ENCODE measurements around the gene COMMD7.

The COMMD7 gene

GRCh38 chr20:32672982-32673851 lies 70.0 kb downstream of the COMMD7 start:
- peak; percentile 80 for DNase-seq

- no peak for DNase-seq
Observed at GRCh38 chr20:32672394-32672981, 70.8 kb downstream of the COMMD7 start.

- no peak for DNase-seq
Observed at GRCh38 chr20:32670773-32671455, 72.4 kb downstream of the COMMD7 start.

DNA sequence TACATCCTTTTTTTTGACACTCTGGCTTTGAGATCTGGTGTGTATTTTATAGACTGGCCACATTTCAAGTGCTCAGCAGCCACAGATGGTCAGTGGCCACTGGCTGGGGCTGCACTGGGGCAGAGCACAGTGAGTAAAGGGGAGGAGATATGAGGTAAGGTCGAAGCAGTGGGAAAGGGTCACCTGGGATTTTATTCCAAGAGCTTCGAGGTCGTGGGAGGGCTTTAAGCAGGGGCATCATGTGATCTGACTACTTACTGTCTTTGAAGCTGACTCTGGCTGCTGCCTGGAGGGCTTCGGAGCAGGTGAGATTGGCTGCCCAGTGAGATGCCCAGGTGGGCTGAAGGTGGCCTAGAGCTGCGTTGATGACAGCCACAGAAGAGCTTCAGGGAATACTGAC lies 76.2 kb downstream of the COMMD7 start:
- no peak for DNase-seq

- DNase-seq = no peak
Observed at GRCh38 chr20:32664678-32665159, 78.5 kb downstream of the COMMD7 start.

DNA sequence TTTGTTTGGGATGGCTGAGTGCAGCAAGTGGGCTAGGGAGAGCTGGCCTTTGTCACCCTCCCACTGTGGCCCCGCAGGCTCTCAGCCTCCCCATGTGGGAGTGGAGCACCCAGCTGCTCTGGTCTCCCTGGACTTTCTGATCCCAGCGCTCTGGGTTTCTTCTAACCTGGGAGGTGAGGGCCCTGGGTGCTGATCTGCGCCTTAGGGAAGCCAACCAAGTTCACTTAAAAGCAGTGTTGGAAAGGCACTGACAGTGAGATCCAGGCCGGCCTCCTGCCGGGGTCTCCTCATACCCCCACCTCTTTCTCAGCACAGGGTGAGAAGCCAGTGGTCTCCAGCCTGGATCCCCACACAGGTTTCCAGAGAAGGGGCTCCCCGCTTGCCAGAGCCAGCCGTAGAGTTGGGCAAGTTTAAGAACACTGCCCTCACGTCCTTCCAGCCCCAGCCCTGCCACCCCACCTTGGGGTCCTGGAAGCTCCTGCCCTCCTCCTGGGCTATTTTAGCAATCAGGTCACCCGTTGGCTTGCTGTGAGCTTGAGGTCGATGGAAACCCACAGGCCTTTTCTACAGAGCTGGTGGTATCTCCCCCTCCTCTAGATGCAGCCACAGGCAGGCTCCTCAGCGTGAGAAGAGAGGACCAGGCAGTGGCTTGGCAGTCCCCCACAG lies 79.1 kb downstream of the COMMD7 start:
- no peak for DNase-seq

DNA sequence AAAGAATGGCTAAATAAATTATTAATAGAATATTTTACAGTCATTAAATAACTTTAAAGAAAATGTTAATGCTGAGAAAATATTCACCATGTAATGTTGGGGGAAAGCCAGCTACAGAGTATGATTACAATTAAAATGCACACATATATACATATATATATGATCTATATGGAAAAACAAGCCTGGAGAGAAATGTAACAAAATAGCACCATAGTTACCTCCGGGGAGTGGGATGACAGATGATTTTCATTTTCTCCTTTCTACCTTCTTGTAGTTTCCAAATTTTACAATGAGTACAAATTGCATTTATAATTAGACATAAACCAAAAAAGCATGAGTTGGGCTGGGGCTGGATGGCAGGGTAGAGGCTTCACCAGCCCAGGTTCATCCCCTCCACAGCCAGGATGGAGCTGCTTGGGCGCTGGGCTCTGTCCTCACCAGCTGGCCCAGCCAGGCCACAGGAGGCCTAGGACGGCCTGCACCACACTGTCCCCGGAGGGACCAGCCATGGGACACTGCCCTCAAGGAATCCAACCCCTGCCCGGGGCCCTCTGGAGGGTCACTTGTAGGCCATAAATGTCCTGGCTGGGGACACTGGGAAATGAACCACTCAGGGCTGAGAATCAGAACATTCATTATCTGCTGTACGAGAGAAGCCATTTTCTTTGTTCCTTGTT lies 79.8 kb downstream of the COMMD7 start:
- no peak for DNase-seq

GRCh38 chr20:32661820-32662528 lies 81.3 kb downstream of the COMMD7 start:
- DNase-seq = no peak

DNA sequence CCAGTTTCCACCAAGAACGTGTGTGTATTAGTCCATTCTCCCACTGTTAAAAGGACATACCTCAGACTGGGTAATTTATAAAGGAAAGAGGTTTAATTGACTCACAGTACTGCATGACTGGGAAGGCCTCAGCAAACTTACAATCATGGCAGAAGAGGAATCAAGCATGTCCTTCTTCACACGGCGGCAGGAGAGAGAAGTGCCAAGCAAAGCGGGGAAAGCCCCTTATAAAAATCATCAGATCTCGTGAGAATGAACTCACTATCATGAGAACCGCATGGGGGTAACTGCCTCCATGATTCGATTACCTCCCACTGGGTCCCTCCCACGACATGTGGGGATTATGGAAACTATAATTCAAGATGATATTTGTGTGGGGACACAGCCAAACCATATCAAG lies 82.6 kb downstream of the COMMD7 start:
- no peak for DNase-seq

DNA sequence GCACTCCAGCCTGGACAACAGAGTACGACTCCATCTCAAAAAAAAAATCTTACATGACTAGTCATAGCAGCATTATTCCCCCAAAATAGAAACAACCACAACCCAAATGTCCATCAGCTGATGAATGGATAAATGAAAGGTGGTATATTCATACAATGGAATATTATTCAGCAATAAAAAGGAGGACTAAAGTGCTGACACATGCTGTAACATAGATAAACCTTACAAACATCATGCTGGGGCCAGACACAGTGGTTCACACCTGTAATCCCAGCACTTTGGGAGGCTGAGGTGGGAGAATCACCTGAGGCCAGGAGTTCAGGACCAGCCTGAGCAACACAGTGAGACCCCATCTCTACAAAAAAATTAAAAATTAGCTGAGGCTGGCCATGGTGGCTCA lies 86.4 kb downstream of the COMMD7 start:
- no peak for DNase-seq

GRCh38 chr20:32655903-32656512 lies 87.3 kb downstream of the COMMD7 start:
- DNase-seq = no peak

GRCh38 chr20:32652739-32653526 lies 90.3 kb downstream of the COMMD7 start:
- DNase-seq = peak; percentile 97

Data from activated CD8-positive, alpha-beta memory T cell treated with anti-CD3 and anti-CD28 coated beads for 24 hours (primary cell).